CD4-positive, alpha-beta T cell treated with Interleukin-17A for 4 hours (primary cell): ENCODE measurements around the gene MTIF2.
"Not testable (repeated sequence)": the region's sequence is repeated elsewhere in the genome, so short reads cannot be mapped to it uniquely, and the experiment has no call there.

ENCODE experiments used
- DNase-seq: peaks from one replicate; pipeline ENCODE4 v3.0.0-alpha.2; 2020; ENCODE audit warnings: mixed read lengths

MTIF2 gene

GRCh38 chr2:55186837-55187236, 82.2 kb downstream of the MTIF2 start:
- not testable (repeated sequence) for DNase-seq
